HG03354 (cell line): Measurements from ENCODE around the gene VEGFA.

Source experiments
- ATAC-seq: cut with Tn5 transposase; IDR thresholded peaks from one replicate; pipeline ENCODE4 v1.9.1; 2021; ENCODE audit warnings: mild to moderate bottlenecking; ENCODE audit not compliant: unreplicated experiment, poor library complexity, severe bottlenecking

VEGFA gene

GRCh38 chr6:43757966-43758616, 11.9 kb upstream of the VEGFA start:
- ATAC-seq, result no peak

DNA sequence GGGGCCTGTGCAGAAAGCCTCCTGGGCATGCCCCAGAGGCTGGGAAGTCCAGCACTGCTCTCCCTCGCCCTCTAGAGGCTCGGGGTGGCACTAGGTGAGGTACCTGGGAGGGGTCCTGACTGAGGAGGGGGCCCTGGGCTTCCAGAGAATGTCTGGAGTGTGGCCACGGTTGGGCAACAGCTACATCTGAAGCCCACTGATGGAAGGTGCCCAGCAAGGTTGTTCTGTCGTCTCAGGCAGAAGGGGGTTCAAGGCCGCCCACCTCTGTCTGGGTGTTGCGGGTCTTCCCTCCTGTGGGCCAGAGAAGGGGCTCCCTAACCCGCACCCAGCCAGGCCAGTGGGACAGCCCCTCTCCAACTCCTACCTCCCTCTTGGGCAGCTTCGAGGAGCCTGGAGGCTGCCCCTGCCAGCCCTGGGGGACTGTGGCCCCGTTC, 11.4 kb upstream of the VEGFA start:
- ATAC-seq, result no peak

GRCh38 chr6:43759136-43759906, 10.7 kb upstream of the VEGFA start:
- ATAC-seq, result no peak

DNA sequence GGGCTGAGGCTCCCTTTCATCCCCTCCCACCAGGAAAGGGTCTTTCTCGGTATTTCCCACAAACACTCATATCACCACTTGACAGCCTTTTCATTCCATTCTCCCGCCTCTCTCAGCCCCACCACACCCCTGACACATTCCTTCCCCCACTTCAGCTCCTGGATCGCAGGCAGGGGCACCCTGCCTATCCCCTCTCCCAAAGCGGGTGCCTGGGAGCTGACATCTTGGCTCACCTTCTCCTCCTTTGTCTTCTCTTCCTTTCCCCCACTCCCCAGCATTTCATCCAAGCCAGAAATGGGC, 10.2 kb upstream of the VEGFA start:
- ATAC-seq, result no peak

GRCh38 chr6:43760210-43761168, 9.5 kb upstream of the VEGFA start:
- ATAC-seq, result no peak

DNA sequence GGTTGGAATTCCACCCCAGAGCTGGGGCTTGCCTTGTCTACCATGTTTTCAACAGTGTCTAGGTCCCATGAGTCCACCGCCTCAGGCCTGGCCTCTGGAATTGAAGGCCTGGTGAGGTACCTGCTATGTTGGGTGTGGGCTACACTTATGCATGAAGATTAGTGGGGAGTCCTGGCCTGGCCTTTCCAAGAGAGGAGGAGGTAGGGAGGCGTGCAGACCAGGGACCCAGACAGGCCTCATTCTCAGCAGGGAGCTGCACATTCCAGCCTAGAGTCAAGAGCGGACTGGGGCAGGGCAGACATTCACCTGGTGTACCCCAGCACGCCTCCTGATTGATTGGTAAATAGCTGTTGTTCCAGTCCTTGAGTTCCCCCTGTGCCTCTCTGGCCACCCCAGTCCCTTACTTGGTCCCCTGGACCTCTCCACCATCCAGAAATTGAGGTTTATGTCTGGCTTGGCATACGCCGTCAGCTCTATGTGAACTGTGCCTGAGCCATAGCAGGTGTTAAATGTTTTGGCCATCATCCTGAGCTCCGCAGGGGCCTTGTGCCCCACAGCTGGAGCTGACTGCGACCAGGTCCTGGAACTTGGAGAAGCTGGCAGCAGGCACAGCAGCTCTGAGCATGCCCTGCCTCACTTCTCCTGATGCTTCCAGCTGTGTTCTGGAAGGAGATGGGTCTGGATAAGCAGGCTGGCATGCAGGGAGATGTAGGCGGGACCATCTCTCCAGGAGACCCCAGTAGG, 8.2 kb upstream of the VEGFA start:
- no peak for ATAC-seq

DNA sequence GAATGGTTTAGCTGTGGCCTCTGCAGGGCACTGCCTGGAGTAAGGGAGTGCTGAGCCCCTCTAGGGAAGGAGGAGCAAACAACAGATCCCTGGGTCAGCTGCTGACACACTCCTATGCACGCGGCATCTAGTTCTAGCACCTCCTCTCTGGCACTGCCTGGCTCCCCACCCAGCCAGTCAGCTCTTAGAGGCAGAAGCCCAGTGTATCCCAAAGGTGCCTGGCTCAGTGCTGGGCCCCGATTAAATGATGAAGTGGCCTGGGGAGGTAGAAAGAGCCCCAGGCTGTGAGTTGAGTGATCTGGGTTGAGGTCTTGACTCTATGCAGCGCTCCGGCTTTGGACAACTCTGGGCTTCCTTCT, 7.6 kb upstream of the VEGFA start:
- ATAC-seq, result no peak

GRCh38 chr6:43762966-43763695, 6.9 kb upstream of the VEGFA start:
- ATAC-seq, result no peak

GRCh38 chr6:43763812-43764522, 6.0 kb upstream of the VEGFA start:
- no peak for ATAC-seq

- ATAC-seq, result no peak
Observed at GRCh38 chr6:43764772-43765171, 5.2 kb upstream of the VEGFA start.

GRCh38 chr6:43765776-43766499, 4.1 kb upstream of the VEGFA start:
- ATAC-seq, result no peak

DNA sequence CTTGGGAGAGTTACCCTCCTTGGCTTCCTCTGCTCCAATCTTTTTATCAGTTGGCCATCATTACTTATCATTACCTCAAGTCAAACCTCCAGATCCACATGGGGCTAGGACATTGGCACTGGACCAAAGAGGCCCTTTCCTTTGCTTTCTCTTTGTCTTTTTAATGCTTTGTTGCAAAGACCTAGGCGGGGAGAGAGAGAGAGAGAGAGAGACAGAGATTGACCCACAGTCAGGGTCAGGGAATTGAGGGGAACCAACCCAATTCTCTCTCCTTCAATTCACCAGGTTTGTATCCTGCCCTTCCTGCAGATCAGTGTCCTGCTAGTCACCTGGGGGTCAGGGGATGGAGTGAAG, 3.5 kb upstream of the VEGFA start:
- ATAC-seq, result no peak

DNA sequence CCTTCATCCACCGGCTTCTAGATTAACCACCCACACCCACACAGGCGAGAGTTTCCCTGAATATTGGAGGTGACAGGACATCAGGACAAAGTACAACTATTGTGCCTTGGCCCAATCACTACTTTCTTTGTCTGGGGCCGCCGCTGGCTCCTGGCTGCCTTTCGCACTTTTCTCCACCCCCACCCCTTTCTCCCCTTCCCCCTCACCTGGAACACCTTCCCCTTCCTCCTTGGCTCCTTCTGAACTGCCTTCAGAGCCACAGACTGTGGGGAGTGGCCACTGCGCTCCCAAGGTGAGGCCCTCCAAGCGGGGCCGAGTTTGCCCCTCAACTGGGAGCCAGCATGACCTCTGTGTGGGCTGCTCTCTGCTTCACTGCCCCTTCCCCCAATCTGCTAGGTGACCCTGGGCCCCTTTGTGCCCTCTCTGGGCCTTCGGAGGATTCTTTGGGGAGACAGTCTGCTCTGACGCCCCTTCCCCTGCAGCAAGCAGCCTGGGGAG, 3.0 kb upstream of the VEGFA start:
- no peak for ATAC-seq

DNA sequence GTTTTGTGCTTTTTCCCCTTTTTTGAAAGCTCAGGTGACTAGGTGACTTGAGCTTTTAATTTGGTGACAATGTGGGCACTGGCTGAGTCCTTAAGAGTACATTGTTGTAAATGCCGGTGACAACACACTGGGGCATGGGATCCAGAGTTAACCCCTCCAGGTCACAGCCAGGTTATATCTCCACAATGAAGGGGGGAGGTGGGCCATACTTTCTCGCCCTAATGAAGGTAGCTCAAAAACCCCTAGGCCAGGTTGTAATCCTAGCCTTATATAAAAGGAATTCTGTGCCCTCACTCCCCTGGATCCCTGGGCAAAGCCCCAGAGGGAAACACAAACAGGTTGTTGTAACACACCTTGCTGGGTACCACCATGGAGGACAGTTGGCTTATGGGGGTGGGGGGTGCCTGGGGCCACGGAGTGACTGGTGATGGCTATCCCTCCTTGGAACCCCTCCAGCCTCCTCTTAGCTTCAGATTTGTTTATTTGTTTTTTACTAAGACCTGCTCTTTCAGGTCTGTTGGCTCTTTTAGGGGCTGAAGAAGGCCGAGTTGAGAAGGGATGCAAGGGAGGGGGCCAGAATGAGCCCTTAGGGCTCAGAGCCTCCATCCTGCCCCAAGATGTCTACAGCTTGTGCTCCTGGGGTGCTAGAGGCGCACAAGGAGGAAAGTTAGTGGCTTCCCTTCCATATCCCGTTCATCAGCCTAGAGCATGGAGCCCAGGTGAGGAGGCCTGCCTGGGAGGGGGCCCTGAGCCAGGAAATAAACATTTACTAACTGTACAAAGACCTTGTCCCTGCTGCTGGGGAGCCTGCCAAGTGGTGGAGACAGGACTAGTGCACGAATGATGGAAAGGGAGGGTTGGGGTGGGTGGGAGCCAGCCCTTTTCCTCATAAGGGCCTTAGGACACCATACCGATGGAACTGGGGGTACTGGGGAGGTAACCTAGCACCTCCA, 2.2 kb upstream of the VEGFA start:
- ATAC-seq, result no peak

DNA sequence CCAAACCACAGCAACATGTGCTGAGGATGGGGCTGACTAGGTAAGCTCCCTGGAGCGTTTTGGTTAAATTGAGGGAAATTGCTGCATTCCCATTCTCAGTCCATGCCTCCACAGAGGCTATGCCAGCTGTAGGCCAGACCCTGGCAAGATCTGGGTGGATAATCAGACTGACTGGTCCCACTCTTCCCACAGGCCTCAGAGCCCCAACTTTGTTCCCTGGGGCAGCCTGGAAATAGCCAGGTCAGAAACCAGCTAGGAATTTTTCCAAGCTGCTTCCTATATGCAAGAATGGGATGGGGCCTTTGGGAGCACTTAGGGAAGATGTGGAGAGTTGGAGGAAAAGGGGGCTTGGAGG, 1.5 kb upstream of the VEGFA start:
- no peak for ATAC-seq

DNA sequence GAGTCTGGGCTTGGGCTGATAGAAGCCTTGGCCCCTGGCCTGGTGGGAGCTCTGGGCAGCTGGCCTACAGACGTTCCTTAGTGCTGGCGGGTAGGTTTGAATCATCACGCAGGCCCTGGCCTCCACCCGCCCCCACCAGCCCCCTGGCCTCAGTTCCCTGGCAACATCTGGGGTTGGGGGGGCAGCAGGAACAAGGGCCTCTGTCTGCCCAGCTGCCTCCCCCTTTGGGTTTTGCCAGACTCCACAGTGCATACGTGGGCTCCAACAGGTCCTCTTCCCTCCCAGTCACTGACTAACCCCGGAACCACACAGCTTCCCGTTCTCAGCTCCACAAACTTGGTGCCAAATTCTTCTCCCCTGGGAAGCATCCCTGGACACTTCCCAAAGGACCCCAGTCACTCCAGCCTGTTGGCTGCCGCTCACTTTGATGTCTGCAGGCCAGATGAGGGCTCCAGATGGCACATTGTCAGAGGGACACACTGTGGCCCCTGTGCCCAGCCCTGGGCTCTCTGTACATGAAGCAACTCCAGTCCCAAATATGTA, 957 bp upstream of the VEGFA start:
- ATAC-seq, result no peak
